IMR-90 (cell line): ENCODE measurements around the gene EDC4.
"Not testable (repeated sequence)": the region's sequence is repeated elsewhere in the genome, so short reads cannot be mapped to it uniquely, and the experiment has no call there.

ENCODE experiments used
- CHD1 ChIP-seq: IDR thresholded peaks from 2 replicates; pipeline ENCODE4 v1.6.1; 2012; ENCODE audit warnings: low read depth, low read length, improper control_type of control experiment
- CTCF ChIP-seq: conservative IDR thresholded peaks from 2 replicates; pipeline ENCODE4 v1.5.1; 2012; ENCODE audit warnings: mild to moderate bottlenecking, low read depth, low read length, improper control_type of control experiment
- USF2 ChIP-seq: fragments of 150-350 bp; IDR thresholded peaks from 2 replicates; pipeline ENCODE4 v1.6.1; 2017; ENCODE audit warnings: mild to moderate bottlenecking, antibody characterized with exemption, low read length, low read depth

- TF ChIP-seq CHD1, CTCF, USF2: not testable (repeated sequence)
These were observed 42.6 kb downstream of the EDC4 start for GRCh38 chr16:67915496-67915769.
